HG03469 (cell line): ENCODE data around the gene FAM120A.
"Not testable (repeated sequence)": the region's sequence is repeated elsewhere in the genome, so short reads cannot be mapped to it uniquely, and the experiment has no call there.

Source experiments
- ATAC-seq: cut with Tn5 transposase; IDR thresholded peaks from one replicate; pipeline ENCODE4 v1.9.1; 2021; ENCODE audit warnings: mild to moderate bottlenecking, moderate library complexity, moderate number of reproducible peaks; ENCODE audit not compliant: unreplicated experiment

Gene FAM120A

GRCh38 chr9:93450945-93451815 lies at the start of gene FAM120A:
Gene FAM120A, plus strand, starts transcription at chr9:93451685. Its CDS starts 231 bp downstream, at chr9:93451916.
- peak; percentile 40 for ATAC-seq

GRCh38 chr9:93406371-93406770 lies 45.1 kb upstream of the FAM120A start:
- ATAC-seq = no peak

GRCh38 chr9:93413530-93413929 lies 38.0 kb upstream of the FAM120A start:
- no peak for ATAC-seq

- no peak for ATAC-seq
Measured at GRCh38 chr9:93415176-93415690, 36.3 kb upstream of the FAM120A start.

GRCh38 chr9:93416530-93417235 lies 34.8 kb upstream of the FAM120A start:
- no peak for ATAC-seq

GRCh38 chr9:93417538-93417937 lies 33.9 kb upstream of the FAM120A start:
- no peak for ATAC-seq

- ATAC-seq = no peak
Measured at GRCh38 chr9:93419023-93419422, 32.5 kb upstream of the FAM120A start.

GRCh38 chr9:93422977-93423616 lies 28.4 kb upstream of the FAM120A start:
- ATAC-seq = no peak

GRCh38 chr9:93427655-93428379 lies 23.7 kb upstream of the FAM120A start:
- no peak for ATAC-seq

- no peak for ATAC-seq
Measured at GRCh38 chr9:93431539-93432105, 19.9 kb upstream of the FAM120A start.

- ATAC-seq = no peak
Measured at GRCh38 chr9:93432964-93433363, 18.5 kb upstream of the FAM120A start.

- ATAC-seq = no peak
Measured at GRCh38 chr9:93434056-93434455, 17.4 kb upstream of the FAM120A start.

- no peak for ATAC-seq
Measured at GRCh38 chr9:93435386-93435785, 16.1 kb upstream of the FAM120A start.

GRCh38 chr9:93436218-93436617 lies 15.3 kb upstream of the FAM120A start:
- ATAC-seq = no peak

- no peak for ATAC-seq
Measured at GRCh38 chr9:93436655-93437407, 14.7 kb upstream of the FAM120A start.

- ATAC-seq = no peak
Measured at GRCh38 chr9:93437996-93438395, 13.5 kb upstream of the FAM120A start.

GRCh38 chr9:93439301-93439700 lies 12.2 kb upstream of the FAM120A start:
- not testable (repeated sequence) for ATAC-seq

GRCh38 chr9:93440896-93441580 lies 10.4 kb upstream of the FAM120A start:
- ATAC-seq = no peak

GRCh38 chr9:93446073-93446472 lies 5.4 kb upstream of the FAM120A start:
- ATAC-seq = no peak
